GM21576 (cell line): ENCODE results near the gene DSCAM.

Source experiments
- ATAC-seq: cut with Tn5 transposase; IDR thresholded peaks from one replicate; pipeline ENCODE4 v1.9.1; 2021; ENCODE audit warnings: mild to moderate bottlenecking, moderate library complexity; ENCODE audit not compliant: unreplicated experiment

DSCAM gene

GRCh38 chr21:40668555-40669275, 178.2 kb downstream of the DSCAM start:
- ATAC-seq: no peak

- no peak for ATAC-seq
Measured at GRCh38 chr21:40667967-40668366, 179.0 kb downstream of the DSCAM start.

GRCh38 chr21:40662889-40663288, 184.1 kb downstream of the DSCAM start:
- no peak for ATAC-seq

- no peak for ATAC-seq
Measured at GRCh38 chr21:40660461-40660860, 186.5 kb downstream of the DSCAM start.

DNA sequence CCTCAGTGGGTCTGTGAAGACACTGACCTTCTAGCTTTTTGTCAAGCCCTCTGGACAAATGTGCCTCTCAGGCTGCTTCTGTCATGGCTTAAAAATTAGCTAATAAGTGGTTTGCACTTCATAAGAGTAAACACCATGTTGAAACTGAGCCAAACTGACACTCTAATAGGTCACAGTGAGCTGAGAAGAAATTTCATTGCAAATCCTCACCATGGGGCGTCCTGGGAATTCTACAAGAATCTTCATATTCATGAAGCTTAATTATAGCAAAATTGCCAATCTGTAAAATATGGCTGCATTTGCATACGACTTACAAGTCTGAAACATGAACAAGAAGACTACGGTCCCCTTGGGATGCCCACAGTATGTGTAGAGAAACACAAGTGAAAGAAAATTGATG, 188.6 kb downstream of the DSCAM start:
- no peak for ATAC-seq

DNA sequence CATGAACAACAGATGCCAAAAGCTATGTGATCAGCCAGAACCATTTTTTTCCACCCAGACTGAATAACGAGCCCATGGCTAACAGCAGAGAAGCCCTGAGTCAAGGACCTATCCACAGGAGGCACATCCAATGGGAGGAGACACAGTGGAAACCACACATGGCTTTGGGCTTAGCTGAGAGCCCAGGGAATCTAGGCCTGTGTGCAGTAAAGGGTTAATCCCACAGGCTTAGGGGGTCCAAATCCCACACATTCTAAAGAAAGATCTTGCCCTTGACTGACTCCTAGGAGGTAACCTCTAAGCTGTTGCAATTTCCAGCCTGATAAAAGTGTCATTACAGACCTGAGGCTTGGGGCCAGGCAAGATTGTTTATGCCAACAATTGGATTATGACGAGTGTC, 194.5 kb downstream of the DSCAM start:
- no peak for ATAC-seq

DNA sequence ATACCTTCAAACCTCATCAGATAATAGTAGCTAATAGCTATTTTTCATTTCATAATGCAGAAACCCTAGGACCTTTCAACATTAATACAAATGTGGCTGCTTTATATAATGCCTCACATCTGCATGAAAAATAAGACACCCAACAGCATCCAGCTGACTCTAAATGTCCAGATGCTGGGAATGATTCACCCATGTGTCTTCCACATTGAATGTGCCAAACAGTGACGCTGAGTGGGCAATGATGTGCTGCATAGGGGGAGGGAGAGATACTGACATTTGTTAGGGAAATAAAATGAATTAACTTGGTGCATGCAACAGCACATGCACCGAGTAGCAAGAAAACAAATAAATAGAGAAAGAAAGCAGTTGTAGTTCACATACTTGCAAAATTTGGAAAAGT, 199.3 kb downstream of the DSCAM start:
- ATAC-seq: no peak

DNA sequence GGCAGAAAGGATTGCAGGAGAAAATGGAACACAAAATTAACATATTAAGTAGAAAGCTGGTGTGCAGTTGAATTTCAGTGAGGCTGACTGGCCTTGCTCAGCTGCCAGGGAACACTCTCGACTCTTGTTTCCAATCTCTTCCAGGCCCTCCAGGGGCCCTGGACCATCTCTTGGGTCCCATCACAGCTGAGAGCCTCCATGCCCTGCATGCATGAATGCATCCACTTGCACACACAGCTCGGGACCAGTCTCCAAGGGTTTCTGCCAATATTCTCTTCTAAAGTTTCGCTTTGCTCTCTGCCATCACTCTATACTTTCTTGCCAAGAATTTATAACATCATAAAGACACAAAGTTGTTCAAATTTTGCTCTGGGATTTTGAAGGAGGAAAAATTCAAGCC, 200.3 kb downstream of the DSCAM start:
- no peak for ATAC-seq

DNA sequence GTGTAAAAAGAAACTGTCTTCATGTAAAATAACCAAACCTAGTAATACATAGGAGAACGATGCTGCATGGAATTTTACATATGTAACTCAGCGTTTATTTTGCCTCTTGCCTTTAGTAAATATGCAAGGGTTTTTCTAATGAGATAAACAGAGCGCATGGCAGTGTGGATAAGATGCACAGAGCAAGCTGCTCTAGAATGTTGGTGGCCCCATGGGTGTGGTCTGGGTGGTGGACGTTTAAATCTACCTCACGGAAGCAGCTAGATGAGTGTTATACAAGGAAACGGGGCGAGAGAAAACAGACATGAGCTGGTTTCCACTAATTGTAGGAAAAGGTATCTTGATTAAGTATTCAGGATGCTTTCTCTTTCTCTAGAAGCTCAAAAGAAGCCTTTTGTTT, 205.9 kb downstream of the DSCAM start:
- no peak for ATAC-seq

GRCh38 chr21:40640266-40640789, 206.6 kb downstream of the DSCAM start:
- no peak for ATAC-seq

- no peak for ATAC-seq
Measured at GRCh38 chr21:40639616-40640194, 207.3 kb downstream of the DSCAM start.

DNA sequence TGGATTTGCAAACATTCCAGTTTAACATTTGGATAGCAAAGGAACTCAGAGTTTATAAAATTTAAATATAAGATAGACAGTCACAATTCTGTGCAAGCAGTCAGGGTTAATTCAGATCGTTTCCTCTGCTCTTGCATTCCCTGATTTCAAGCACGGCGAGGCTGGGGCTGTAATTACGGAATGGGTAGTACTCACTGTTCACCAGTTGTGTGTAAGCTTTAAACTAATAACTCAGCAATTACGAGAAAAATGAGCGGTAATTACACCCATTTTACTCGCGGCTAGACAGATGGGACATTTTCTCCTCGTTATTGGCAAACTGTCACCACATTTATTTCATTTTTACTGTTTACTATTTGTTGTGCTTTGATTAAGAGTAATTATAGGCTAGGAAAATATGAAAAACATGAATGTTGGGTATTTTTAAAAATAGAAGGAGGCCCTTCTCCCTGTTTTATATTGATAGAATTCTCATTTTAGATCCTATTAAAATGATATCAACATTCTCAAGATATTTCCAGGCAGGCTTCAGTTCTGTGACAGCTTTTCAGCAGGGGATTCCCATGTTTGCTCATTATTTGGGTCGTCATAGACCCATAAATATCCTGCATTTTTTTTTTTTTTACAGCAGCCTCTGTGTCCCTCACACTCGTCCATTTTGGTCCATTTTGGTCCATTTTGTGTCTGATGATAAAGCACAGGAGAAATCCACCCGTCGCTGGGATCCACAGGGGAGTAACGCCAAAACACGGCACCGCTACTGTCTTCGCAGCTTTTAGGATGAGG, 208.3 kb downstream of the DSCAM start:
- no peak for ATAC-seq

GRCh38 chr21:40636026-40636425, 210.9 kb downstream of the DSCAM start:
- no peak for ATAC-seq

DNA sequence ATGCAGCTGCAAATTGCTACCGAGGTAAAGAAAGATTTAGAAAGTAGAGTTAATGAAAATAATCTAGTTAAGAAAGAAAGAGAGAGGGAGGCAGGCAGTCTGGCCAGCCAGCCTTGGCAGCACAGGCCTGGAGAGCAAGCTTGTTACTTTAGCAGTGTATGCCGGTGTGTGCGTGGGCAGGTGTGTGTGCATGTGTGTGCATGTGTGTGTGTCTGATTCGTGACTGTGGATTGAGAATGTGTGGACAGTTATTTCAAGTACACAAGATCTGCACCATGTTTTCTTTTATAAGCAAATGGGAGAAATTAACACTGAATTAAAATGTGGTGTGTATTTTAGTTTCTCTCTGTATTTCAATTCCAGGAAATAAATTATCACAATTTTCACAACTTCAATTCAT, 211.6 kb downstream of the DSCAM start:
- no peak for ATAC-seq

GRCh38 chr21:40634141-40634540, 212.8 kb downstream of the DSCAM start:
- no peak for ATAC-seq

- ATAC-seq: no peak
Measured at GRCh38 chr21:40633048-40633447, 213.9 kb downstream of the DSCAM start.

DNA sequence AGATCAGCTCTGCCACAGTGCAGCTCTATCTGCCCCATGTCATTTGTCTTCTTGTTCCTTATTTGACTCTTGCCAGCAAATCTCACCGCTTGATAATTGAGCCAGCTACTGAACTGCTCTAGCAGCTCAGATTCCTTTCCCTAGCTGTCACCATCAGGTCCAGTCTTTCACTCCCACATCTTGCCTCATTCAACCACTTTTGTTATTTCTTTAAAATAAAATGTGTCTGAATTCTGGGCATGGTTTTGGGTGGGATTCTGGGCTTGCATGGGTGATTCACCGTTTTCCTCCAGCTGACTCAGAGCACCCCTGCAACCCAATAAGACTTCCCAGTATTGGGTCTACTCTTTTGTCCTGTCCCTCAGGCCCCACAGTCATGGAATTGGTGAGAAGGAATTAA, 215.7 kb downstream of the DSCAM start:
- no peak for ATAC-seq

GRCh38 chr21:40625991-40626390, 221.0 kb downstream of the DSCAM start:
- ATAC-seq: no peak

GRCh38 chr21:40623528-40623927, 223.4 kb downstream of the DSCAM start:
- ATAC-seq: no peak

DNA sequence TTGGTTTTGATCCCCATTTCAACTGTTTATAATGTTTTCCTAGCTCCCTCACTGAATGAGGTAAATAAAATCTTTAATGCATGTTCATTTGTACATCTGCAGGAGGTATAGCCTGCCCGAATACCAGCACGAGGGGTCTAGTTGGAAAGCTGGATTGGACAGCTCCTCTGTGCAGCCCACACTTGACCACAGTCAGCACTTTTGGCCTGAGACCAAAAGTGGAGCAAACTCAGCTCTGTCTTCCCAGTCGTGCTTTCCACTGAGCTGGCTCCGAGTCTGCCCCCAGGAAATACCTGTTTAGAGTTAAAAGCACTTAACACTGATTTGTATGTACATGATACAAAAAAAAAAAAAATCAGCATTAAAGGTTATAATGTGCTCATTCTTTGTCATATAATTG, 224.4 kb downstream of the DSCAM start:
- no peak for ATAC-seq

GRCh38 chr21:40620386-40621145, 226.4 kb downstream of the DSCAM start:
- ATAC-seq: no peak
